Body of pancreas (tissue), 4 donors: ENCODE measurements around the gene COX6A1. TPM values are rescaled to one million over a fixed set of nuclear protein-coding genes. Genes with fewer than 3 reads are reported as not detected.

Source experiments
- ATAC-seq: fragments of 150-250 bp; one replicate; pipeline ENCODE4 v1.9.1; 2016
- DNase-seq, 4 donors: peaks; one replicate each; pipeline ENCODE4 v3.0.0-alpha.2; 2019
- H3K27ac ChIP-seq, 4 donors: fragments of 200-600 bp; sonication (generic); 1 replicate in 3 of 4; 2 replicates in 1 of 4; pipeline versions ENCODE4 v1.5.1 to v1.6.1; 2016 to 2019; ENCODE audit warnings: mild to moderate bottlenecking in 1 of 4, mixed read lengths in 1 of 4, moderate library complexity in 1 of 4
- H3K27me3 ChIP-seq, 2 donors: fragments of 200-600 bp; sonication (generic); one replicate each; pipeline ENCODE4 v1.6.0; 2016; ENCODE audit warnings: mild to moderate bottlenecking in 1 of 2
- H3K36me3 ChIP-seq, 2 donors: fragments of 200-600 bp; sonication (generic); replicated peaks in 1 of 2; 2 replicates each; pipeline ENCODE4 v1.5.1; 2016; ENCODE audit warnings: low read depth in 2 of 2; ENCODE audit not compliant: insufficient read depth in 1 of 2
- H3K4me1 ChIP-seq: fragments of 200-600 bp; sonication (generic); one replicate; pipeline ENCODE4 v1.6.0; 2016
- H3K4me3 ChIP-seq, 2 donors: fragments of 200-600 bp; sonication (generic); 1 replicate in 1 of 2; 2 replicates in 1 of 2; pipeline ENCODE4 v1.5.1; 2016 to 2019
- H3K9me3 ChIP-seq, 3 donors: fragments of 200-600 bp; sonication (generic); 1 replicate in 2 of 3; 2 replicates in 1 of 3; pipeline ENCODE4 v1.5.1; 2016
- CTCF ChIP-seq, 7 experiments: fragments of 450-650 bp in 4 of 7; fragments of 200-600 bp in 3 of 7; sonication (generic) in 3 of 7; IDR thresholded peaks; one replicate each; pipeline ENCODE4 v1.5.1; 2016 to 2019; ENCODE audit warnings: antibody characterized with exemption in 7 of 7
- POLR2A ChIP-seq, 3 donors: fragments of 450-650 bp; IDR thresholded peaks; one replicate each; pipeline ENCODE4 v1.6.1; 2016; ENCODE audit warnings: antibody characterized with exemption in 3 of 3, mild to moderate bottlenecking in 2 of 3
- WGBS, 2 donors: methylation state at CpG; one replicate each; pipeline ENCODE4 v1.1.5; 2017; 5-methylcytosine and 5-hydroxymethylcytosine counted together
- intact Hi-C: fragments of 100-400 bp; cut with DNase I; formaldehyde crosslinking; loops from one replicate; pipeline ENCODE4 v1.15.1; 2023
- total RNA-seq, 2 donors: library from RNA; depleted of rRNA; stranded (reverse); fragments of >200 nt; gene quantifications; one replicate each; pipeline ENCODE4 v1.1.0, GENCODE V29; 2016

The COX6A1 gene
- total RNA-seq, 2 donors from 2014 or later: 183 to 359 TPM

GRCh38 chr12:120425797-120426196 lies 12.1 kb upstream of the COX6A1 start:
- WGBS, 2 donors: 59 to 60% methylated on average over 3 of the region's 3 CpGs
- no peaks in the 10 kb centered on the region for H3K27me3 ChIP-seq
- ATAC-seq (no peak), DNase-seq (no peak)
- H3K9me3 ChIP-seq: no peaks in the 10 kb centered on the region
- no peak for TF ChIP-seq POLR2A (IDR thresholded peaks at IDR 0.05)
- no peak for TF ChIP-seq CTCF (IDR thresholded peaks at IDR 0.05)
- H3K4me1 ChIP-seq: no peaks in the 10 kb centered on the region
- no peaks in the 10 kb centered on the region for H3K36me3 ChIP-seq
- no peak overlapping the region for H3K27ac ChIP-seq
- H3K4me3 ChIP-seq: no peak overlapping the region
- intact Hi-C loops: no loop called here

GRCh38 chr12:120428597-120429229 lies 9.2 kb upstream of the COX6A1 start:
- H3K4me3 ChIP-seq: no peak overlapping the region
- intact Hi-C loops: no loop called here
- WGBS, 2 donors: 61 to 63% methylated on average over 8 of the region's 8 CpGs
- TF ChIP-seq CTCF (IDR thresholded peaks at IDR 0.05): no peak
- TF ChIP-seq POLR2A (IDR thresholded peaks at IDR 0.05): no peak
- no peaks in the 10 kb centered on the region for H3K27me3 ChIP-seq
- no peak overlapping the region for H3K27ac ChIP-seq
- DNase-seq (no peak), ATAC-seq (no peak)
- no peaks in the 10 kb centered on the region for H3K9me3 ChIP-seq
- H3K4me1 ChIP-seq: no peaks in the 10 kb centered on the region
- no peaks in the 10 kb centered on the region for H3K36me3 ChIP-seq

GRCh38 chr12:120429368-120429767 lies 8.5 kb upstream of the COX6A1 start:
- no peak overlapping the region for H3K4me3 ChIP-seq
- 81% methylated on average over 7 of the region's 7 CpGs for WGBS, 2 donors
- H3K9me3 ChIP-seq: no peaks in the 10 kb centered on the region
- no peak overlapping the region for H3K27ac ChIP-seq
- H3K4me1 ChIP-seq: no peaks in the 10 kb centered on the region
- TF ChIP-seq POLR2A (IDR thresholded peaks at IDR 0.05): no peak
- TF ChIP-seq CTCF (IDR thresholded peaks at IDR 0.05): no peak
- H3K36me3 ChIP-seq: no peaks in the 10 kb centered on the region
- intact Hi-C loops: no loop called here
- DNase-seq (no peak), ATAC-seq (no peak)
- no peaks in the 10 kb centered on the region for H3K27me3 ChIP-seq

- Histone ChIP-seq H3K4me1 (no peaks in the 10 kb centered on the region), H3K27ac (no peak overlapping the region), H3K27me3 (no peaks in the 10 kb centered on the region), H3K36me3 (no peaks in the 10 kb centered on the region), H3K4me3 (no peak overlapping the region), H3K9me3 (no peaks in the 10 kb centered on the region)
- WGBS, 2 donors: 51 to 55% methylated on average over 10 of the region's 10 CpGs
- intact Hi-C loops: loop anchor here (5.0 kb wide), 2 partner anchors 76 to 91 kb away; no protein-coding TSS in a partner anchor
- TF ChIP-seq POLR2A (IDR thresholded peaks at IDR 0.05) (no peak), CTCF (IDR thresholded peaks at IDR 0.05) (no peak)
- DNase-seq (no peak), ATAC-seq (no peak)
These were observed 5.0 kb upstream of the COX6A1 start for GRCh38 chr12:120432772-120433525.
